ENCODE results near the gene GLS2.
A peak's percentile ranks its signal among the peaks of the same experiment; 100 is the strongest.

The GLS2 gene

GRCh38 chr12:56487448-56488040 is 417 bp downstream of the GLS2 start (continued):
- TF ChIP-seq ZNF341 (tag by site-specific recombination; IDR thresholded peaks at IDR 0.05; ENCODE audit: low read depth): 0 out of 2 replicates have a peak, but pooled peaks have one; percentile 29
- peak; percentile 65 for TF ChIP-seq ZBTB8A (tag by site-specific recombination; IDR thresholded peaks at IDR 0.05)
- peak; percentile 67; the same call in 1 of the 2 replicates for TF ChIP-seq ZNF2 (tag by site-specific recombination; IDR thresholded peaks at IDR 0.05)
- TF ChIP-seq ZNF792 (tag by site-specific recombination; IDR thresholded peaks at IDR 0.05): 0 out of 2 replicates have a peak, but pooled peaks have one; percentile 20
- peak; percentile 33 for TF ChIP-seq IKZF3 (tag by site-specific recombination; IDR thresholded peaks at IDR 0.05)
- peak; percentile 53; the same call in 1 of the 2 replicates for TF ChIP-seq ZEB2 (tag by site-specific recombination; IDR thresholded peaks at IDR 0.05)
- peak; percentile 82 for TF ChIP-seq ZBTB20 (tag by site-specific recombination; IDR thresholded peaks at IDR 0.05)
- no peak for TF ChIP-seq ZNF776 (tag by site-specific recombination; IDR thresholded peaks at IDR 0.05; ENCODE audit: borderline replicate concordance)
- no peak for TF ChIP-seq INSM2 (tag by site-specific recombination; IDR thresholded peaks at IDR 0.05)
- TF ChIP-seq ZFHX2 (tag by site-specific recombination; conservative IDR thresholded peaks at IDR 0.05): no peak
- TF ChIP-seq ZNF248 (tag by site-specific recombination; IDR thresholded peaks at IDR 0.05): no peak
- 0 out of 2 replicates have a peak, but pooled peaks have one; percentile 15 for TF ChIP-seq RBAK (tag by site-specific recombination; IDR thresholded peaks at IDR 0.05)
- TF ChIP-seq ZNF701 (tag by site-specific recombination; IDR thresholded peaks at IDR 0.05): no peak
- TF ChIP-seq ZNF184 (tag by site-specific recombination; IDR thresholded peaks at IDR 0.05): no peak
- peak; percentile 57; the same call in 1 of the 2 replicates for TF ChIP-seq SCRT2 (tag by site-specific recombination; IDR thresholded peaks at IDR 0.05)
- no peak for TF ChIP-seq ZNF624 (tag by site-specific recombination; IDR thresholded peaks at IDR 0.05)
- TF ChIP-seq ZNF629 (tag by site-specific recombination; IDR thresholded peaks at IDR 0.05): no peak
- no peak for TF ChIP-seq WT1 (tag by site-specific recombination; IDR thresholded peaks at IDR 0.05)
- TF ChIP-seq ZNF692 (tag by site-specific recombination; IDR thresholded peaks at IDR 0.05): 0 out of 2 replicates have a peak, but pooled peaks have one; percentile 12
- TF ChIP-seq YY1 (tag by site-specific recombination; IDR thresholded peaks at IDR 0.05): no peak
- peak; percentile 60; the same call in 1 of the 2 replicates for TF ChIP-seq HIC1 (tag by site-specific recombination; IDR thresholded peaks at IDR 0.05)
- peak; percentile 91 for TF ChIP-seq ZNF600 (tag by site-specific recombination; IDR thresholded peaks at IDR 0.05)
- 0 out of 2 replicates have a peak, but pooled peaks have one; percentile 15 for TF ChIP-seq ZSCAN30 (tag by site-specific recombination; IDR thresholded peaks at IDR 0.05)
- TF ChIP-seq ZNF416 (tag by site-specific recombination; IDR thresholded peaks at IDR 0.05): 0 out of 2 replicates have a peak, but pooled peaks have one; percentile 16
- TF ChIP-seq ZNF223 (tag by site-specific recombination; IDR thresholded peaks at IDR 0.05): peak; percentile 86
- TF ChIP-seq ZNF23 (tag by site-specific recombination; IDR thresholded peaks at IDR 0.05; ENCODE audit: borderline replicate concordance): no peak
- no peak for TF ChIP-seq ZNF530 (tag by site-specific recombination; IDR thresholded peaks at IDR 0.05; ENCODE audit: low read depth)
- TF ChIP-seq ZNF335 (tag by site-specific recombination; conservative IDR thresholded peaks at IDR 0.05): peak; percentile 95
- TF ChIP-seq ZNF214 (tag by site-specific recombination; IDR thresholded peaks at IDR 0.05; ENCODE audit: borderline replicate concordance): no peak
- no peak for TF ChIP-seq ZNF837 (tag by site-specific recombination; IDR thresholded peaks at IDR 0.05)
- no peak for TF ChIP-seq TRIM28 (IDR thresholded peaks at IDR 0.05; ENCODE audit: borderline replicate concordance, low read length)
- no peak for TF ChIP-seq ZBTB11 (tag by site-specific recombination; conservative IDR thresholded peaks at IDR 0.05; ENCODE audit: low read depth)
- TF ChIP-seq MYNN (tag by site-specific recombination; IDR thresholded peaks at IDR 0.05; ENCODE audit: borderline replicate concordance): 0 out of 2 replicates have a peak, but pooled peaks have one; percentile 20
- TF ChIP-seq ZBTB17 (tag by site-specific recombination; IDR thresholded peaks at IDR 0.05): peak; percentile 98
